GM23338 (cell line): ENCODE results near the gene GDE1. TPM values are rescaled to one million over a fixed set of nuclear protein-coding genes. Genes with fewer than 3 reads are reported as not detected.

ENCODE experiments used
- ATAC-seq: fragments of 200-7000 bp; cut with Tn5 transposase; 3 replicates; pipeline ENCODE4 v1.9.1; 2020
- DNase-seq: peaks from one replicate; pipeline ENCODE4 v3.0.0-alpha.2; 2015; ENCODE audit warnings: low spot score
- H2AFZ ChIP-seq: fragments of 200-600 bp; sonication (generic); 2 replicates; pipeline ENCODE4 v1.8.0; 2016; ENCODE audit warnings: antibody characterized with exemption, mild to moderate bottlenecking, moderate library complexity
- H3F3A ChIP-seq: fragments of 200-600 bp; sonication (generic); replicated peaks from 2 replicates; pipeline ENCODE4 v1.8.0; 2017; ENCODE audit warnings: antibody characterized with exemption, mixed run types, low read depth
- H3K27ac ChIP-seq: fragments of 200-600 bp; sonication (generic); 2 replicates; pipeline ENCODE4 v1.6.1; 2016; ENCODE audit warnings: low read depth
- H3K27me3 ChIP-seq: fragments of 200-600 bp; sonication (generic); 2 replicates; pipeline ENCODE4 v1.8.0; 2016; ENCODE audit warnings: mild to moderate bottlenecking, mixed run types, moderate library complexity; ENCODE audit not compliant: insufficient read depth
- H3K36me3 ChIP-seq: fragments of 200-600 bp; sonication (generic); 2 replicates; pipeline ENCODE4 v1.8.0; 2016; ENCODE audit warnings: mild to moderate bottlenecking; ENCODE audit not compliant: insufficient read depth
- H3K4me1 ChIP-seq: fragments of 200-600 bp; sonication (generic); 2 replicates; pipeline ENCODE4 v1.8.0; 2016; ENCODE audit warnings: mild to moderate bottlenecking, moderate library complexity; ENCODE audit not compliant: insufficient read depth
- H3K4me2 ChIP-seq: fragments of 200-600 bp; sonication (generic); 2 replicates; pipeline ENCODE4 v1.7.1; 2017; ENCODE audit warnings: mixed run types
- H3K4me3 ChIP-seq: fragments of 200-600 bp; sonication (generic); 2 replicates; pipeline ENCODE4 v1.6.1; 2016; ENCODE audit warnings: mixed run types
- H3K79me2 ChIP-seq: fragments of 200-600 bp; sonication (generic); replicated peaks from 2 replicates; pipeline ENCODE4 v1.8.0; 2017; ENCODE audit warnings: mild to moderate bottlenecking; ENCODE audit not compliant: insufficient read depth
- H3K9me2 ChIP-seq: fragments of 200-600 bp; sonication (generic); 2 replicates; pipeline ENCODE4 v1.8.0; 2017; ENCODE audit not compliant: insufficient read depth
- H4K20me1 ChIP-seq: fragments of 200-600 bp; sonication (generic); replicated peaks from 2 replicates; pipeline ENCODE4 v1.8.0; 2017; ENCODE audit warnings: mild to moderate bottlenecking; ENCODE audit not compliant: insufficient read depth
- H3K27ac Mint-ChIP-seq: 2 replicates; pipeline ENCODE4 v1.8.0; 2020; ENCODE audit warnings: inconsistent platforms, mild to moderate bottlenecking, moderate library complexity, mixed read lengths
- H3K27me3 Mint-ChIP-seq: 3 replicates; pipeline ENCODE4 v1.8.0; 2022; ENCODE audit warnings: low read depth, mild to moderate bottlenecking, moderate library complexity, mixed read lengths, inconsistent platforms; ENCODE audit not compliant: insufficient read depth, poor library complexity
- H3K36me3 Mint-ChIP-seq: 3 replicates; pipeline ENCODE4 v1.8.0; 2021; ENCODE audit warnings: low read depth, mild to moderate bottlenecking, inconsistent platforms, moderate library complexity, mixed read lengths
- H3K4me1 Mint-ChIP-seq: 3 replicates; pipeline ENCODE4 v1.8.0; 2020; ENCODE audit warnings: mild to moderate bottlenecking, inconsistent platforms, mixed read lengths
- H3K4me3 Mint-ChIP-seq: 3 replicates; pipeline ENCODE4 v1.8.0; 2021; ENCODE audit warnings: moderate library complexity, mild to moderate bottlenecking, inconsistent platforms, mixed read lengths
- H3K9me3 Mint-ChIP-seq: 3 replicates; pipeline ENCODE4 v1.8.0; 2020; ENCODE audit warnings: moderate library complexity, mild to moderate bottlenecking, inconsistent platforms, mixed read lengths
- CREB1 ChIP-seq: fragments of 250-450 bp; sonication (Bioruptor Pico); IDR thresholded peaks from 2 replicates; pipeline ENCODE4 v1.5.0; 2020; ENCODE audit warnings: low read depth, mild to moderate bottlenecking, moderate library complexity
- EZH2 ChIP-seq: fragments of 200-600 bp; sonication (generic); IDR thresholded peaks from one replicate; pipeline ENCODE4 v1.8.0; 2017; ENCODE audit warnings: antibody characterized with exemption, mild to moderate bottlenecking, low read depth; ENCODE audit not compliant: unreplicated experiment
- EZH2phosphoT487 ChIP-seq: fragments of 200-600 bp; sonication (generic); IDR thresholded peaks from one replicate; pipeline ENCODE4 v1.8.1; 2018; ENCODE audit warnings: antibody characterized with exemption; ENCODE audit not compliant: unreplicated experiment
- JUNB ChIP-seq: IDR thresholded peaks from one replicate; pipeline ENCODE4 v1.6.1; 2016; ENCODE audit warnings: antibody characterized with exemption; ENCODE audit not compliant: unreplicated experiment
- NANOG ChIP-seq: IDR thresholded peaks from 2 replicates; pipeline ENCODE4 v1.6.1; 2016; ENCODE audit warnings: antibody characterized with exemption, borderline replicate concordance
- POLR2AphosphoS5 ChIP-seq: IDR thresholded peaks from 2 replicates; pipeline ENCODE4 v1.6.1; 2016; ENCODE audit warnings: antibody characterized with exemption, low read depth
- STAT1 ChIP-seq: IDR thresholded peaks from one replicate; pipeline ENCODE4 v1.6.1; 2016; ENCODE audit warnings: antibody characterized with exemption; ENCODE audit not compliant: unreplicated experiment
- ZNF114 ChIP-seq: fragments of 250-450 bp; sonication (Bioruptor Pico); IDR thresholded peaks from 2 replicates; pipeline ENCODE4 v1.5.0; 2020; ENCODE audit warnings: mild to moderate bottlenecking, moderate library complexity
- ZNF331 ChIP-seq: fragments of 250-450 bp; sonication (Bioruptor Pico); IDR thresholded peaks from 2 replicates; pipeline ENCODE4 v1.5.0; 2020; ENCODE audit warnings: low read depth, mild to moderate bottlenecking, moderate library complexity
- polyA plus RNA-seq: library from polyadenylated mRNA; unstranded; fragments of >200 nt; fragmentation: Nextera tagmentation; extraction: Ambion mirVana; gene quantifications from 2 replicates; pipeline ENCODE4 v1.2.1, GENCODE V29; 2016
- total RNA-seq: library from RNA; depleted of rRNA; stranded (reverse); fragments of >200 nt; shearing (Covaris generic); gene quantifications from 2 replicates; pipeline ENCODE4 v1.2.3, GENCODE V29; 2014
- TF ChIP-seq, protein P1 (sequence below): IDR thresholded peaks from one replicate; pipeline ENCODE4 v1.6.1; 2018; ENCODE audit warnings: antibody characterized with exemption; ENCODE audit not compliant: unreplicated experiment
- TF ChIP-seq, protein P2 (sequence below), 2 experiments: fragments of 200-600 bp in 1 of 2; sonication (generic) in 1 of 2; conservative IDR thresholded peaks; 2 replicates each; pipeline versions ENCODE4 v1.5.1 to v1.6.1; 2016 to 2017; ENCODE audit warnings: antibody characterized with exemption in 2 of 2, low read depth in 2 of 2, mild to moderate bottlenecking in 2 of 2, moderate library complexity in 1 of 2
- TF ChIP-seq, protein P3 (sequence below): IDR thresholded peaks from 2 replicates; pipeline ENCODE4 v1.6.1; 2016; ENCODE audit warnings: antibody characterized with exemption
- TF ChIP-seq, protein P4 (sequence below): fragments of 250-450 bp; sonication (Bioruptor Pico); IDR thresholded peaks from 2 replicates; pipeline ENCODE4 v1.5.0; 2020; ENCODE audit warnings: mild to moderate bottlenecking, moderate library complexity

The GDE1 gene
- total and polyA plus RNA-seq, 2 experiments from 2014 or later: 30.0 to 69.3 TPM

DNA sequence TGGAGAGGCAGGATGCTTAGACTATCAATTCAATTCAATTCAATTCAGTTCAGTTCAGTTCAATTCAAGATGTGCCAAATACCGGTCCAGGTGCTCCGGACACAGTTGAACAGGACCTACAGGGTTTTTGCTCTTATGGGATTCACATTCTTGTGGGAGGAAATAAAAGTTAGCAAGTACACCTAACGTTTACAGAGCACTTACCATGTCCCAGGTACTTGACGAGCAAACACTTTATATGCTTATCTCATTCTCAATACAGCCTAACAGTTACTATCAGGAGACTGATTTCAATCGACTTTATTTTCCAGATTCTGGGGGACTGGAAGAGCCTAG, 467 bp upstream of the GDE1 start:
- H3K79me2 ChIP-seq: peaks cover 64% of the 10 kb centered on the region
- Mint-ChIP-seq H3K27me3 (peaks cover 3% of the 10 kb centered on the region), H3K36me3 (peaks cover 2% of the 10 kb centered on the region; the same call in 2 of the 3 replicates), H3K4me3 (peak overlapping the region; percentile 94), H3K27ac (0 out of 2 replicates have a peak overlapping the region, but pooled peaks have one; percentile 0), H3K9me3 (no peaks in the 10 kb centered on the region), H3K4me1 (peaks cover 31% of the 10 kb centered on the region)
- DNase-seq: no peak
- peaks cover 18% of the 10 kb centered on the region for H4K20me1 ChIP-seq
- no peaks in the 10 kb centered on the region for H3K9me2 ChIP-seq
- TF ChIP-seq, protein P1, sequence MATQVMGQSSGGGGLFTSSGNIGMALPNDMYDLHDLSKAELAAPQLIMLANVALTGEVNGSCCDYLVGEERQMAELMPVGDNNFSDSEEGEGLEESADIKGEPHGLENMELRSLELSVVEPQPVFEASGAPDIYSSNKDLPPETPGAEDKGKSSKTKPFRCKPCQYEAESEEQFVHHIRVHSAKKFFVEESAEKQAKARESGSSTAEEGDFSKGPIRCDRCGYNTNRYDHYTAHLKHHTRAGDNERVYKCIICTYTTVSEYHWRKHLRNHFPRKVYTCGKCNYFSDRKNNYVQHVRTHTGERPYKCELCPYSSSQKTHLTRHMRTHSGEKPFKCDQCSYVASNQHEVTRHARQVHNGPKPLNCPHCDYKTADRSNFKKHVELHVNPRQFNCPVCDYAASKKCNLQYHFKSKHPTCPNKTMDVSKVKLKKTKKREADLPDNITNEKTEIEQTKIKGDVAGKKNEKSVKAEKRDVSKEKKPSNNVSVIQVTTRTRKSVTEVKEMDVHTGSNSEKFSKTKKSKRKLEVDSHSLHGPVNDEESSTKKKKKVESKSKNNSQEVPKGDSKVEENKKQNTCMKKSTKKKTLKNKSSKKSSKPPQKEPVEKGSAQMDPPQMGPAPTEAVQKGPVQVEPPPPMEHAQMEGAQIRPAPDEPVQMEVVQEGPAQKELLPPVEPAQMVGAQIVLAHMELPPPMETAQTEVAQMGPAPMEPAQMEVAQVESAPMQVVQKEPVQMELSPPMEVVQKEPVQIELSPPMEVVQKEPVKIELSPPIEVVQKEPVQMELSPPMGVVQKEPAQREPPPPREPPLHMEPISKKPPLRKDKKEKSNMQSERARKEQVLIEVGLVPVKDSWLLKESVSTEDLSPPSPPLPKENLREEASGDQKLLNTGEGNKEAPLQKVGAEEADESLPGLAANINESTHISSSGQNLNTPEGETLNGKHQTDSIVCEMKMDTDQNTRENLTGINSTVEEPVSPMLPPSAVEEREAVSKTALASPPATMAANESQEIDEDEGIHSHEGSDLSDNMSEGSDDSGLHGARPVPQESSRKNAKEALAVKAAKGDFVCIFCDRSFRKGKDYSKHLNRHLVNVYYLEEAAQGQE: no peak
- TF ChIP-seq EZH2 (no peak), POLR2AphosphoS5 (no peak), ZNF114 (CRISPR knock-in tag) (no peak), ZNF331 (CRISPR knock-in tag) (no peak), STAT1 (no peak), NANOG (no peak), CREB1 (CRISPR knock-in tag) (no peak), EZH2phosphoT487 (no peak), JUNB (no peak)
- TF ChIP-seq, protein P2, sequence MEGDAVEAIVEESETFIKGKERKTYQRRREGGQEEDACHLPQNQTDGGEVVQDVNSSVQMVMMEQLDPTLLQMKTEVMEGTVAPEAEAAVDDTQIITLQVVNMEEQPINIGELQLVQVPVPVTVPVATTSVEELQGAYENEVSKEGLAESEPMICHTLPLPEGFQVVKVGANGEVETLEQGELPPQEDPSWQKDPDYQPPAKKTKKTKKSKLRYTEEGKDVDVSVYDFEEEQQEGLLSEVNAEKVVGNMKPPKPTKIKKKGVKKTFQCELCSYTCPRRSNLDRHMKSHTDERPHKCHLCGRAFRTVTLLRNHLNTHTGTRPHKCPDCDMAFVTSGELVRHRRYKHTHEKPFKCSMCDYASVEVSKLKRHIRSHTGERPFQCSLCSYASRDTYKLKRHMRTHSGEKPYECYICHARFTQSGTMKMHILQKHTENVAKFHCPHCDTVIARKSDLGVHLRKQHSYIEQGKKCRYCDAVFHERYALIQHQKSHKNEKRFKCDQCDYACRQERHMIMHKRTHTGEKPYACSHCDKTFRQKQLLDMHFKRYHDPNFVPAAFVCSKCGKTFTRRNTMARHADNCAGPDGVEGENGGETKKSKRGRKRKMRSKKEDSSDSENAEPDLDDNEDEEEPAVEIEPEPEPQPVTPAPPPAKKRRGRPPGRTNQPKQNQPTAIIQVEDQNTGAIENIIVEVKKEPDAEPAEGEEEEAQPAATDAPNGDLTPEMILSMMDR (conservative IDR thresholded peaks at IDR 0.05; ENCODE audit: low read depth in 2 of 2): no peak
- TF ChIP-seq, protein P3, sequence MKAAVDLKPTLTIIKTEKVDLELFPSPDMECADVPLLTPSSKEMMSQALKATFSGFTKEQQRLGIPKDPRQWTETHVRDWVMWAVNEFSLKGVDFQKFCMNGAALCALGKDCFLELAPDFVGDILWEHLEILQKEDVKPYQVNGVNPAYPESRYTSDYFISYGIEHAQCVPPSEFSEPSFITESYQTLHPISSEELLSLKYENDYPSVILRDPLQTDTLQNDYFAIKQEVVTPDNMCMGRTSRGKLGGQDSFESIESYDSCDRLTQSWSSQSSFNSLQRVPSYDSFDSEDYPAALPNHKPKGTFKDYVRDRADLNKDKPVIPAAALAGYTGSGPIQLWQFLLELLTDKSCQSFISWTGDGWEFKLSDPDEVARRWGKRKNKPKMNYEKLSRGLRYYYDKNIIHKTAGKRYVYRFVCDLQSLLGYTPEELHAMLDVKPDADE: no peak
- TF ChIP-seq, protein P4, sequence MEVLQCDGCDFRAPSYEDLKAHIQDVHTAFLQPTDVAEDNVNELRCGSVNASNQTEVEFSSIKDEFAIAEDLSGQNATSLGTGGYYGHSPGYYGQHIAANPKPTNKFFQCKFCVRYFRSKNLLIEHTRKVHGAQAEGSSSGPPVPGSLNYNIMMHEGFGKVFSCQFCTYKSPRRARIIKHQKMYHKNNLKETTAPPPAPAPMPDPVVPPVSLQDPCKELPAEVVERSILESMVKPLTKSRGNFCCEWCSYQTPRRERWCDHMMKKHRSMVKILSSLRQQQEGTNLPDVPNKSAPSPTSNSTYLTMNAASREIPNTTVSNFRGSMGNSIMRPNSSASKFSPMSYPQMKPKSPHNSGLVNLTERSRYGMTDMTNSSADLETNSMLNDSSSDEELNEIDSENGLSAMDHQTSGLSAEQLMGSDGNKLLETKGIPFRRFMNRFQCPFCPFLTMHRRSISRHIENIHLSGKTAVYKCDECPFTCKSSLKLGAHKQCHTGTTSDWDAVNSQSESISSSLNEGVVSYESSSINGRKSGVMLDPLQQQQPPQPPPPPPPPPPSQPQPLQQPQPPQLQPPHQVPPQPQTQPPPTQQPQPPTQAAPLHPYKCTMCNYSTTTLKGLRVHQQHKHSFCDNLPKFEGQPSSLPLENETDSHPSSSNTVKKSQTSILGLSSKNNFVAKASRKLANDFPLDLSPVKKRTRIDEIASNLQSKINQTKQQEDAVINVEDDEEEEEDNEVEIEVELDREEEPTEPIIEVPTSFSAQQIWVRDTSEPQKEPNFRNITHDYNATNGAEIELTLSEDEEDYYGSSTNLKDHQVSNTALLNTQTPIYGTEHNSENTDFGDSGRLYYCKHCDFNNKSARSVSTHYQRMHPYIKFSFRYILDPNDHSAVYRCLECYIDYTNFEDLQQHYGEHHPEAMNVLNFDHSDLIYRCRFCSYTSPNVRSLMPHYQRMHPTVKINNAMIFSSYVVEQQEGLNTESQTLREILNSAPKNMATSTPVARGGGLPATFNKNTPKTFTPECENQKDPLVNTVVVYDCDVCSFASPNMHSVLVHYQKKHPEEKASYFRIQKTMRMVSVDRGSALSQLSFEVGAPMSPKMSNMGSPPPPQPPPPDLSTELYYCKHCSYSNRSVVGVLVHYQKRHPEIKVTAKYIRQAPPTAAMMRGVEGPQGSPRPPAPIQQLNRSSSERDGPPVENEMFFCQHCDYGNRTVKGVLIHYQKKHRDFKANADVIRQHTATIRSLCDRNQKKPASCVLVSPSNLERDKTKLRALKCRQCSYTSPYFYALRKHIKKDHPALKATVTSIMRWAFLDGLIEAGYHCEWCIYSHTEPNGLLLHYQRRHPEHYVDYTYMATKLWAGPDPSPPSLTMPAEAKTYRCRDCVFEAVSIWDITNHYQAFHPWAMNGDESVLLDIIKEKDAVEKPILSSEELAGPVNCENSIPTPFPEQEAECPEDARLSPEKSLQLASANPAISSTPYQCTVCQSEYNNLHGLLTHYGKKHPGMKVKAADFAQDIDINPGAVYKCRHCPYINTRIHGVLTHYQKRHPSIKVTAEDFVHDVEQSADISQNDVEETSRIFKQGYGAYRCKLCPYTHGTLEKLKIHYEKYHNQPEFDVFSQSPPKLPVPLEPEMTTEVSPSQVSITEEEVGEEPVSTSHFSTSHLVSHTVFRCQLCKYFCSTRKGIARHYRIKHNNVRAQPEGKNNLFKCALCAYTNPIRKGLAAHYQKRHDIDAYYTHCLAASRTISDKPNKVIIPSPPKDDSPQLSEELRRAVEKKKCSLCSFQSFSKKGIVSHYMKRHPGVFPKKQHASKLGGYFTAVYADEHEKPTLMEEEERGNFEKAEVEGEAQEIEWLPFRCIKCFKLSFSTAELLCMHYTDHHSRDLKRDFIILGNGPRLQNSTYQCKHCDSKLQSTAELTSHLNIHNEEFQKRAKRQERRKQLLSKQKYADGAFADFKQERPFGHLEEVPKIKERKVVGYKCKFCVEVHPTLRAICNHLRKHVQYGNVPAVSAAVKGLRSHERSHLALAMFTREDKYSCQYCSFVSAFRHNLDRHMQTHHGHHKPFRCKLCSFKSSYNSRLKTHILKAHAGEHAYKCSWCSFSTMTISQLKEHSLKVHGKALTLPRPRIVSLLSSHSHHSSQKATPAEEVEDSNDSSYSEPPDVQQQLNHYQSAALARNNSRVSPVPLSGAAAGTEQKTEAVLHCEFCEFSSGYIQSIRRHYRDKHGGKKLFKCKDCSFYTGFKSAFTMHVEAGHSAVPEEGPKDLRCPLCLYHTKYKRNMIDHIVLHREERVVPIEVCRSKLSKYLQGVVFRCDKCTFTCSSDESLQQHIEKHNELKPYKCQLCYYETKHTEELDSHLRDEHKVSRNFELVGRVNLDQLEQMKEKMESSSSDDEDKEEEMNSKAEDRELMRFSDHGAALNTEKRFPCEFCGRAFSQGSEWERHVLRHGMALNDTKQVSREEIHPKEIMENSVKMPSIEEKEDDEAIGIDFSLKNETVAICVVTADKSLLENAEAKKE (CRISPR knock-in tag): no peak
- H3K4me3 ChIP-seq: peak overlapping the region; percentile 91; the same call in 1 of the 2 replicates
- no peaks in the 10 kb centered on the region for H3K36me3 ChIP-seq
- H3K27me3 ChIP-seq: no peaks in the 10 kb centered on the region
- peaks cover 30% of the 10 kb centered on the region for H3K4me1 ChIP-seq
- H2AFZ ChIP-seq: no peak overlapping the region
- H3F3A ChIP-seq: no peaks in the 10 kb centered on the region
- ATAC-seq: no peak
- H3K4me2 ChIP-seq: peak overlapping the region; percentile 59
- peak overlapping the region; percentile 34; the same call in 1 of the 2 replicates for H3K27ac ChIP-seq
